WTC11 (cell line): Measurements from ENCODE around the gene ENTREP3.

Experiments
- AFF4 ChIP-seq: sonication (generic); formaldehyde crosslinking; IDR thresholded peaks from 2 replicates; pipeline ENCODE4 v1.8.1; 2023; ENCODE audit warnings: mild to moderate bottlenecking, missing genetic modification reagents, borderline replicate concordance
- ETV6 ChIP-seq: sonication (generic); formaldehyde crosslinking; IDR thresholded peaks from 2 replicates; pipeline ENCODE4 v1.8.1; 2022; ENCODE audit warnings: mild to moderate bottlenecking, missing genetic modification reagents
- FOXJ3 ChIP-seq: sonication (generic); formaldehyde crosslinking; IDR thresholded peaks from 2 replicates; pipeline ENCODE4 v1.9.0; 2021; ENCODE audit warnings: missing genetic modification reagents, mild to moderate bottlenecking, borderline replicate concordance
- GRHL2 ChIP-seq: fragments of 250-450 bp; sonication (Bioruptor Pico); IDR thresholded peaks from 2 replicates; pipeline ENCODE4 v1.8.0; 2022; ENCODE audit warnings: mild to moderate bottlenecking, moderate library complexity; ENCODE audit not compliant: insufficient replicate concordance, severe bottlenecking
- NR2C2 ChIP-seq: sonication (generic); formaldehyde crosslinking; IDR thresholded peaks from 2 replicates; pipeline ENCODE4 v1.8.0; 2022; ENCODE audit warnings: mild to moderate bottlenecking, missing genetic modification reagents
- SMAD3 ChIP-seq: sonication (generic); formaldehyde crosslinking; IDR thresholded peaks from 2 replicates; pipeline ENCODE4 v1.8.0; 2022; ENCODE audit warnings: missing genetic modification reagents, mild to moderate bottlenecking, borderline replicate concordance
- SMAD4 ChIP-seq: sonication (generic); formaldehyde crosslinking; IDR thresholded peaks from 2 replicates; pipeline ENCODE4 v1.8.0; 2022; ENCODE audit warnings: mild to moderate bottlenecking, missing genetic modification reagents
- SP1 ChIP-seq: sonication (generic); formaldehyde crosslinking; conservative IDR thresholded peaks from 2 replicates; pipeline ENCODE4 v1.8.1; 2022; ENCODE audit warnings: missing genetic modification reagents
- TEAD4 ChIP-seq: sonication (generic); formaldehyde crosslinking; IDR thresholded peaks from 2 replicates; pipeline ENCODE4 v1.8.0; 2022; ENCODE audit warnings: mild to moderate bottlenecking, missing genetic modification reagents
- TF ChIP-seq, protein P1 (sequence below): fragments of 200-600 bp; IDR thresholded peaks from 2 replicates; pipeline ENCODE4 v1.8.0; 2022; ENCODE audit warnings: antibody characterized with exemption
- TF ChIP-seq, protein P2 (sequence below): sonication (generic); formaldehyde crosslinking; IDR thresholded peaks from 2 replicates; pipeline ENCODE4 v1.8.1; 2023; ENCODE audit warnings: mild to moderate bottlenecking, missing genetic modification reagents
- TF ChIP-seq, protein P3 (sequence below): sonication (generic); formaldehyde crosslinking; IDR thresholded peaks from 2 replicates; pipeline ENCODE4 v1.8.1; 2022; ENCODE audit warnings: mild to moderate bottlenecking, missing genetic modification reagents, moderate library complexity, borderline replicate concordance
- TF ChIP-seq, protein P4 (sequence below): sonication (generic); formaldehyde crosslinking; conservative IDR thresholded peaks from 2 replicates; pipeline ENCODE4 v1.8.1; 2022; ENCODE audit warnings: mild to moderate bottlenecking, missing genetic modification reagents
- TF ChIP-seq, protein P5 (sequence below): sonication (generic); formaldehyde crosslinking; IDR thresholded peaks from 2 replicates; pipeline ENCODE4 v1.8.1; 2022; ENCODE audit warnings: low read depth, missing genetic modification reagents, borderline replicate concordance

DNA sequence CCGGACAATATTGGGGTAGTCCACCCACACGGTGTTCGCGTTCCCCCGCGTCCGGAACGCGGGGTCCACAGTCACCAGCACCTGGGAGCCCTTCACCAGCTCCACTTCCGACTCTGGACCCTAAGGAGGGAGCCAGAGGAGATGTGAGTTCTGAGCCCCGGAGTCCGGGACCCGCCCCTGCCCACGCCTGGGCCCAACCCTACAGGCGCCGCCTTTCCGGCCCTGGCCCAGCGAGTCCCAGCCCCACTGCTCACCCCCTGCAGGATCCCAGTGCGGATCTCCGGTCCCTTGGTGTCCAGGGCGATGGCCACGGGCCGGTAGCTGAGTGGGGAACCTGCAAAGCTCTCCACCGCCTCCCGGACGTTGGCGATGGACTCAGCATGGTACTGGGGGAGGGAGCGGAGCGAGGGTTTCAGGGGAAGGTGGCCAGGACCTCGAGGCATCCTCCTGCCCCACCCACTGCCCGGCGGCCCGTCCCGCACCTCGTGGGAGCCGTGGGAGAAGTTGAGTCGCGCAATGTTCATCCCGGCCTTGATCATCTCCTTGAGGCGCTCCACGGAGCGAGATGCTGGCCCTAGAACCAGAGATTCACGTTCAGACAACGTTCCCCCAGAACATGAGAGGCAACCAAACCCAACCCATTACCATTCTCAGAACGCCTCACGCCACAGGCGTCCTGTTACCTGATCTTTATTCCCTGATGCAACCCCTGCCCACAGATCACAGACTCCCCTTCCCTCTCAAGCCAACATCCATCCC, 40.1 kb upstream of the ENTREP3 start:
- no peak for TF ChIP-seq SP1 (CRISPR knock-in tag)
- TF ChIP-seq GRHL2 (CRISPR knock-in tag), result no peak
- no peak for TF ChIP-seq TEAD4 (CRISPR knock-in tag)
- TF ChIP-seq, protein P1, sequence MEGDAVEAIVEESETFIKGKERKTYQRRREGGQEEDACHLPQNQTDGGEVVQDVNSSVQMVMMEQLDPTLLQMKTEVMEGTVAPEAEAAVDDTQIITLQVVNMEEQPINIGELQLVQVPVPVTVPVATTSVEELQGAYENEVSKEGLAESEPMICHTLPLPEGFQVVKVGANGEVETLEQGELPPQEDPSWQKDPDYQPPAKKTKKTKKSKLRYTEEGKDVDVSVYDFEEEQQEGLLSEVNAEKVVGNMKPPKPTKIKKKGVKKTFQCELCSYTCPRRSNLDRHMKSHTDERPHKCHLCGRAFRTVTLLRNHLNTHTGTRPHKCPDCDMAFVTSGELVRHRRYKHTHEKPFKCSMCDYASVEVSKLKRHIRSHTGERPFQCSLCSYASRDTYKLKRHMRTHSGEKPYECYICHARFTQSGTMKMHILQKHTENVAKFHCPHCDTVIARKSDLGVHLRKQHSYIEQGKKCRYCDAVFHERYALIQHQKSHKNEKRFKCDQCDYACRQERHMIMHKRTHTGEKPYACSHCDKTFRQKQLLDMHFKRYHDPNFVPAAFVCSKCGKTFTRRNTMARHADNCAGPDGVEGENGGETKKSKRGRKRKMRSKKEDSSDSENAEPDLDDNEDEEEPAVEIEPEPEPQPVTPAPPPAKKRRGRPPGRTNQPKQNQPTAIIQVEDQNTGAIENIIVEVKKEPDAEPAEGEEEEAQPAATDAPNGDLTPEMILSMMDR, result no peak
- TF ChIP-seq, protein P2, sequence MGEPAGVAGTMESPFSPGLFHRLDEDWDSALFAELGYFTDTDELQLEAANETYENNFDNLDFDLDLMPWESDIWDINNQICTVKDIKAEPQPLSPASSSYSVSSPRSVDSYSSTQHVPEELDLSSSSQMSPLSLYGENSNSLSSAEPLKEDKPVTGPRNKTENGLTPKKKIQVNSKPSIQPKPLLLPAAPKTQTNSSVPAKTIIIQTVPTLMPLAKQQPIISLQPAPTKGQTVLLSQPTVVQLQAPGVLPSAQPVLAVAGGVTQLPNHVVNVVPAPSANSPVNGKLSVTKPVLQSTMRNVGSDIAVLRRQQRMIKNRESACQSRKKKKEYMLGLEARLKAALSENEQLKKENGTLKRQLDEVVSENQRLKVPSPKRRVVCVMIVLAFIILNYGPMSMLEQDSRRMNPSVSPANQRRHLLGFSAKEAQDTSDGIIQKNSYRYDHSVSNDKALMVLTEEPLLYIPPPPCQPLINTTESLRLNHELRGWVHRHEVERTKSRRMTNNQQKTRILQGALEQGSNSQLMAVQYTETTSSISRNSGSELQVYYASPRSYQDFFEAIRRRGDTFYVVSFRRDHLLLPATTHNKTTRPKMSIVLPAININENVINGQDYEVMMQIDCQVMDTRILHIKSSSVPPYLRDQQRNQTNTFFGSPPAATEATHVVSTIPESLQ (CRISPR knock-in tag), result no peak
- TF ChIP-seq, protein P3, sequence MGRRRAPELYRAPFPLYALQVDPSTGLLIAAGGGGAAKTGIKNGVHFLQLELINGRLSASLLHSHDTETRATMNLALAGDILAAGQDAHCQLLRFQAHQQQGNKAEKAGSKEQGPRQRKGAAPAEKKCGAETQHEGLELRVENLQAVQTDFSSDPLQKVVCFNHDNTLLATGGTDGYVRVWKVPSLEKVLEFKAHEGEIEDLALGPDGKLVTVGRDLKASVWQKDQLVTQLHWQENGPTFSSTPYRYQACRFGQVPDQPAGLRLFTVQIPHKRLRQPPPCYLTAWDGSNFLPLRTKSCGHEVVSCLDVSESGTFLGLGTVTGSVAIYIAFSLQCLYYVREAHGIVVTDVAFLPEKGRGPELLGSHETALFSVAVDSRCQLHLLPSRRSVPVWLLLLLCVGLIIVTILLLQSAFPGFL (CRISPR knock-in tag), result no peak
- TF ChIP-seq, protein P4, sequence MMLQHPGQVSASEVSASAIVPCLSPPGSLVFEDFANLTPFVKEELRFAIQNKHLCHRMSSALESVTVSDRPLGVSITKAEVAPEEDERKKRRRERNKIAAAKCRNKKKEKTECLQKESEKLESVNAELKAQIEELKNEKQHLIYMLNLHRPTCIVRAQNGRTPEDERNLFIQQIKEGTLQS, result no peak
- no peak for TF ChIP-seq AFF4 (CRISPR knock-in tag)
- TF ChIP-seq, protein P5, sequence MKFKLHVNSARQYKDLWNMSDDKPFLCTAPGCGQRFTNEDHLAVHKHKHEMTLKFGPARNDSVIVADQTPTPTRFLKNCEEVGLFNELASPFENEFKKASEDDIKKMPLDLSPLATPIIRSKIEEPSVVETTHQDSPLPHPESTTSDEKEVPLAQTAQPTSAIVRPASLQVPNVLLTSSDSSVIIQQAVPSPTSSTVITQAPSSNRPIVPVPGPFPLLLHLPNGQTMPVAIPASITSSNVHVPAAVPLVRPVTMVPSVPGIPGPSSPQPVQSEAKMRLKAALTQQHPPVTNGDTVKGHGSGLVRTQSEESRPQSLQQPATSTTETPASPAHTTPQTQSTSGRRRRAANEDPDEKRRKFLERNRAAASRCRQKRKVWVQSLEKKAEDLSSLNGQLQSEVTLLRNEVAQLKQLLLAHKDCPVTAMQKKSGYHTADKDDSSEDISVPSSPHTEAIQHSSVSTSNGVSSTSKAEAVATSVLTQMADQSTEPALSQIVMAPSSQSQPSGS, result no peak
- TF ChIP-seq FOXJ3 (CRISPR knock-in tag), result no peak
- TF ChIP-seq SMAD3 (CRISPR knock-in tag), result no peak
- TF ChIP-seq ETV6 (CRISPR knock-in tag), result no peak
- TF ChIP-seq NR2C2 (CRISPR knock-in tag), result no peak
- no peak for TF ChIP-seq SMAD4 (CRISPR knock-in tag)
